ENCODE measurements around the gene UROS. TPM values are rescaled to one million over a fixed set of nuclear protein-coding genes. Genes with fewer than 3 reads are reported as not detected.

The UROS gene
- total RNA-seq, 4 donors from 2014 or later: 22.7 to 48.2 (median 27.3) TPM

DNA sequence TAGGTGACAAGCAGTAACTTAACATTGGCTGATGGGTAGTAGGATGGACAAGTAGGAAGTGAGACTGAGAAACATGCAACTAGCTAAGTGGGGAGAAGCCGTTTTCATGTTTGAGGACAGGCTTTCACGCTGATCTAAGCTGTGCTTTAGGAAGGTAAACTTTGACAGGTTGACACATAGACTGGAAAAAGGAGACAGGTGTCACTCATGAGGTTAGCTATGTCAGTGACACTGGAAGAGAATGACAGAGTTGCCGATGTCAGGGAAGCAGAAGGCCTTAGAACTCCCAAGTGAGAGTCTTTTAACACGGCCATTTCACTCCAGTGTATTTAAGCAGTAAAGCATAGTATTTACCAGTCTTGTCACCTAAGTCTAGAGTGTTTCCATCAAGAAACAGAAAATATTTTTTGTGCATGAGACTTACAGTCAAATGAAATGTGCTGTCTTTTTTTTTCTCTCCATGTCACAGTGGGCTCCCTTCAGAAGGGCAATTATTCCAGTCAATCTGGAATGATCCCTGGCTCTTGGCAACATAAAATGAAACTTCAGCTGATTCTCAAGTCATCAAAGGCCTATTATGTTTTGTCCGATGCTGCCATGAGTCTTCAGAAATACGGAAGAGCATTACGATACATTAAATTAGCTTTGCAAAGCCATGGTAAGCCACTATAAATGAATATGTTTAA lies 82.9 kb downstream of the UROS start:
- no peak for DNase-seq (ENCODE audit: low spot score in 2 of 2)
- Histone ChIP-seq H3K27ac (no peak overlapping the region), H3K36me3 (peaks cover 94% of the 10 kb centered on the region), H3K27me3 (no peaks in the 10 kb centered on the region), H3K4me3 (no peak overlapping the region), H3K4me1 (no peaks in the 10 kb centered on the region), H3K9me3 (no peaks in the 10 kb centered on the region)
- 88% methylated on average over 7 of the region's 7 CpGs for WGBS
- no peak for TF ChIP-seq POLR2A (IDR thresholded peaks at IDR 0.05)

Other genes with a start within 250 kb of the UROS start
- gene TEX36, start 140.1 kb downstream of the UROS start, total RNA-seq: not detected
- 10 to 100 TPM; 10.9 to 56.4 (median 18.6) TPM for gene EDRF1, start 103.5 kb downstream of the UROS start, total RNA-seq
- under 1 TPM in 2 of 4 donors, not detected in 2; 0.23 to 0.48 TPM for gene MMP21, start 47.4 kb downstream of the UROS start, total RNA-seq
- gene BCCIP, start 288 bp upstream of the UROS start, total RNA-seq: 10 to 100 TPM; 32.2 to 36.7 (median 33.5) TPM
- 10 to 100 TPM; 40.0 to 53.2 (median 44.5) TPM for gene DHX32, start 58.0 kb upstream of the UROS start, total RNA-seq
- 1 to 10 TPM; 3.7 to 8.2 (median 5.8) TPM for gene FANK1, start 73.3 kb upstream of the UROS start, total RNA-seq

All from suprapubic skin (tissue), 4 donors.